ENCODE data around the gene RCC2.
"Not testable (repeated sequence)": the region's sequence is repeated elsewhere in the genome, so short reads cannot be mapped to it uniquely, and the experiment has no call there.

RCC2 gene

DNA sequence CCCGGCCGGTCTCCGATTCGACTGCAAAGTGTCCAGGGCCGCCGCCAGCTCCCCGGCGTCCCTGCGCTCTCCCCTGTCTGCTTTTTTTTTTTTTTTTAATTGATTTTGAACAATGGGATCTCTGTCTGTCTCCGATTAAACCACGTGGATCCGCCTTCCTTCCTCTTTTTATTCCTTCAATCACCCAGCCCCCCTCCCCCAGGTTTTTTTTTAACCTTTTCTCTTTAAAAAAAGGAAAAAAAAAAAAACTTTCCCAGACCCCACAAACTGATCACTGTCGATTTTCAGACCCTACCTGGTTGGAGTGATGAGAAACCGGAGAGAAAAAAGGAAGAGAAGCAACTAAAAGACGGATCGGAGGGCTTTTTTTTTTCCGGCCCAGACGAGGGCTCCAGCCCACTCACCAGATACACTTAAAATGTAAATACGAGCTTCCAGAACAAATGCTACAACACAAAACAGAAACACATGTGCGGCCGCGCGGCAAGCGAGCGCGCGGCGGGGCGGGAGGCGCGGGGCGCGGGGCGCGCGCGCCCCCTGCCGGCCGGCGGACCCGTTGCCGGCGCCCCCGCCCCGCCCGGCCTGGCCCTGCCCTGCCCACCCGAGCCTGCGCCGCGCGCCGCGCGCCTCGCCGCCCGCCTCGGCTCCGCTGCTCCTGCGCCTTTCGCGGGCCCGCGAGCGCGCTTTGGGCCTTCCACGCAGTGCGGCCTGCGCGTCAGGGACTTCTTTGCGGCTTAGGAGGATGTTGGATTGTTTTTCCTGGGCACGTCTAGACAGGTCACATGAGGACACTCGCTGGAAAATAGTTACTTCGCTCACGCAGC lies at the start of gene RCC2:
TSS of gene RCC2 (minus strand) at position 428 of the 824 bp plus-strand sequence. CDS start 1,163 bp downstream, outside the sequence.
- in situ Hi-C loops (cut with HindIII; ENCODE audit: low sequenced_read_pairs): no loop called here

DNA sequence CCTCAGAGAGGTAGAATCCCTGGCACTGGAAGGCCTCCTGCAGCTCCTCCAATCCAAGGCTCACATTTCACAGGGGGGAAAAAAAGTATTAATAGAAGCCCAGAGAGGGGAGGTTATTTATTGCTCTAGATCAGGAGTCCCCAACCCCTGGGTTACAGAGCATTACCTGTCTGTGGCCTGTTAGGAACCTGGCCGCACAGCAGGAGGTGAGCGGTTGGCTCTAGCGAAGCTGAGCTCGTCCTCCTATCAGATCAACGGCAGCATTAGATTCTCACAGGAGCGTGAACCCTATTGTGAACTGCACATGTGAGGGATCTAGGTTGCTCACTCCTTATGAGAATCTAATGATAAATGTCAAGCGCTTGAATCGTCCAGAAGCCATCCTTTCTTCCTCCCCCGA lies 46.8 kb upstream of the RCC2 start:
- in situ Hi-C loops (cut with HindIII; ENCODE audit: low sequenced_read_pairs): no loop called here

DNA sequence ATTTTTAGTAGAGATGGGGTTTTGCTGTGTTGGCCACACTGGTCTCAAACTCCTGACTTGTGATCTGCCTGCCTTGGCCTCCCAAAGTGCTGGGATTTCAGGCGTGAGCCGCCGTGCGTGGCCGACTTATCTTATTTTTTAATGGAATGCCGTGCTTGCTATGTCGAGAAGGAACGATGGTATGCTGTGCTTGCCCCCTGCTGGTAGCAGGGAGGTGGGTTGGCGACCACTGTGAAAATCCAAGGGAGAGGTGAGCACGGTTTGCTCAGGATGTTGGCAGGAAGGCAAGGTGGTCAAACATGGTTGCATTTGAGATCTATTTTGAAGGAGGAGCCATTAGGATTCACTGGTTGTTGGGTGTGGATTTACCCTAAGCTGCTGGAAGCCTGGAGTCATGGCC lies 45.8 kb upstream of the RCC2 start:
- in situ Hi-C loops (cut with HindIII; ENCODE audit: low sequenced_read_pairs): no loop called here

DNA sequence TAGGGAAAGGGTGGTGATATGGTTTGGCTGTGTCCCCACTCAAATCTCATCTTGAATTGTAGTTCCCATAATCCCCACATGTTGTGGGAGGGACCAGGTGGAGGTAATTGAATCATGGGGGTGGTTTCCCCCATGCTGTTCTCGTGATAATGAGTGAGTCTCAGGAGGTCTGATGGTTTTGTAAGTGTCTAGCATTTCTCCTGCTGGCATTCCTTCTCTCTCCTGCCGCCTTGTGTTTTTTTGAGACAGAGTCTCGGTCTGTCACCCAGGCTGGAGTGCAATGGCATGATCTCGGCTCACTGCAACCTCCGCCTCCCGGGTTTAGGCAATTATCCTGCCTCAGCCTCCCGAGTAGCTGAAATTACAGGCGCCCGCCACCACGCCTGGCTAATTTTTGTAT lies 42.5 kb upstream of the RCC2 start:
- in situ Hi-C loops (cut with HindIII; ENCODE audit: low sequenced_read_pairs): not testable (repeated sequence)

DNA sequence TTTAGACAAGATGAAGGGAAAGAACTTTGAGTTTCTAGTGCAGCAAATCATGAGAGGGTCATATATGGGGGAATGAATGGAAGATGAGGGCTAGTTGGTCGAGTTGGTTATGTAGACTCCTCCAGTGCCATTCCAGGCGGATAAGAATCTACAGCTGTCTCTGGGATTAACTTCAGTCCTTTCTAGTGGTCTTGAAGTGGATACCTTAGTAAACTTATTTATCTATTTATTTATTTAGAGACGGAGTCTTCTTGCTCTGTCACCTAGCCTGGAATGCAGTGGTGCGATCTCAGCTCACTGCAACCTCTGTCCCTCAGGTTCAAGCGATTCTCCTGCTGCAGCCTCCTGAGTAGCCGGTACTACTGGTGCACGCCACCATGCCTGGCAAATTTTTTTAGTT lies 41.4 kb upstream of the RCC2 start:
- in situ Hi-C loops (cut with HindIII; ENCODE audit: low sequenced_read_pairs): no loop called here

GRCh38 chr1:17475752-17476151 lies 36.3 kb upstream of the RCC2 start:
- in situ Hi-C loops (cut with HindIII; ENCODE audit: low sequenced_read_pairs): no loop called here

- in situ Hi-C loops (cut with HindIII; ENCODE audit: low sequenced_read_pairs): not testable (repeated sequence)
Observed at GRCh38 chr1:17474836-17475555, 35.5 kb upstream of the RCC2 start.

GRCh38 chr1:17472814-17473213 lies 33.3 kb upstream of the RCC2 start:
- in situ Hi-C loops (cut with HindIII; ENCODE audit: low sequenced_read_pairs): no loop called here

DNA sequence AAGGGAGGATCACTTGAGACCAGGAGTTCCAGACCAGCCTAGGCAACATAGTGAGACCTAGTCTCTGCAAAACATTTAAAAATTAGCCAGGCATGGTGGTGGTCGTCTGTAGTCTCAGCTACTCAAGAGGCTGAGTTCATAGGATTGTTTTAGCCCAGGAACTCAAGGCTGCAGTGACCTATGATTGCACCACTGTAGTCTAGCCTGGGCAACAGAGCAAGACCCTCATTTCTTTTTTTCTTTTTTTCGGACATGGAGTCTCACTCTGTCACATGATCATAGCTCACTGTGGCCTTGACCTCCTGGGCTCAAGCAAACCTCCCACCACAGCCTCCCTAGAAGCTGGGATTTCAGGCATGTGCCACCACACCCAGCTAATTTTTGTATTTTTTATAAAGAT lies 31.9 kb upstream of the RCC2 start:
- in situ Hi-C loops (cut with HindIII; ENCODE audit: low sequenced_read_pairs): no loop called here

- in situ Hi-C loops (cut with HindIII; ENCODE audit: low sequenced_read_pairs): no loop called here
Observed at GRCh38 chr1:17470021-17470799, 30.7 kb upstream of the RCC2 start.

- in situ Hi-C loops (cut with HindIII; ENCODE audit: low sequenced_read_pairs): not testable (repeated sequence)
Observed at GRCh38 chr1:17468357-17469265, 29.1 kb upstream of the RCC2 start.

DNA sequence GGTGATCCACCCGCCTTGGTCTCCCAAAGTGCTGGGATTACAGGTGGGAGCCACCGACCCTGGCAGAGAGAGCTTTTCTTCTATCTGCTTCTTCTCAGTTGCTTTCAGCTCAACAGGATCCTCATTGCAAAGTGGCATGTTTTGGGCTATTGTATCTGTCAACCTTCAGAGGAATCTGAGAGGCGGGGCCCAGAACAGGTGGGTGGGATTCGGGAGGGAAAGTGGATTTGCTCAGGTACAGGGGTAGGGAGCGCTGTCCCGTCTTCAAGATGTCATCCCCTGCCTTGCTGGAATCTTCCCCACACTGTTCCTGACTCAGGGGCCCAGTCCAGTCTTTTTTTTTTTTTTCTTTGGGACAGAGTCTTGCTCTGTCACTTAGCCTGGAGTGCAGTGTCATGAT lies 26.9 kb upstream of the RCC2 start:
- in situ Hi-C loops (cut with HindIII; ENCODE audit: low sequenced_read_pairs): no loop called here

GRCh38 chr1:17465228-17465627 lies 25.8 kb upstream of the RCC2 start:
- in situ Hi-C loops (cut with HindIII; ENCODE audit: low sequenced_read_pairs): no loop called here

GRCh38 chr1:17463991-17464390 lies 24.5 kb upstream of the RCC2 start:
- in situ Hi-C loops (cut with HindIII; ENCODE audit: low sequenced_read_pairs): no loop called here

DNA sequence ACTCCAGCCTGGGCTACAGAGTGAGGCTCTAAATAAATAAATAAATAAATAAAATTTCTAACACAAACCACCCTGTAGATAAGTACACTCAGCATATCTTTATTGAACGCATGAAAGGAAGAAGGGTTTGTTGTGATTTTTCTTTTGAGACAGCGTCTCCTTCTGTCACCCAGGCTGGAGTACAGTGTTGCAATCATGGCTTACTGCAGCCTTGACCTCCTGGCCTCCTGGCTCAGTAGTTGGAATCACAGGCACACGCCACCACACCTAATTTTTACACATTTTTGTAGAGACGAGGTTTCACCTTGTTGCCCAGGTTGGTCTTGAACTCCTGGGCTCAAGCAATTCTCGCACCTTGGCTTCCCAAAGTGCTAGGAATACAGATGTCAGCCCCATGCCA lies 23.2 kb upstream of the RCC2 start:
- in situ Hi-C loops (cut with HindIII; ENCODE audit: low sequenced_read_pairs): no loop called here

DNA sequence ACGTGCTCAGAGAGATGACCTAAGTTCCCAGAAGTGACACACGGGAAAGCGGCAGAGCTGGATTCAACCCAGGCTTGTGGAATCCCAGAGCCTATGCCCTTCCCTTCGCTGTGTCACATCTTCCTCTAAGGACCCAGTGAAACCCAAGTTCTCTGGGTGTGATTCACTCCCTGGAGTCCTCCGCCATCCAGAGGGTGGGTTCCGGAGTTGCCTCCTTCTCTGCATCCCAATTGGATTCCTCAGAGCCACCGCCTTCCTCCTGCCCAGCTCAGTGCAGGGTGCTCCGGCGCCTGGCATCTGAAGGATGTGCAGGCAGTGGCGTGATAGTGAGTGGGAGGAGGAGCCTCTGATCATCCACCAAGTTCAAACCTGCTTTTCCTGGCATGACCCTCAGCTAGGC lies 20.7 kb upstream of the RCC2 start:
- in situ Hi-C loops (cut with HindIII; ENCODE audit: low sequenced_read_pairs): no loop called here

DNA sequence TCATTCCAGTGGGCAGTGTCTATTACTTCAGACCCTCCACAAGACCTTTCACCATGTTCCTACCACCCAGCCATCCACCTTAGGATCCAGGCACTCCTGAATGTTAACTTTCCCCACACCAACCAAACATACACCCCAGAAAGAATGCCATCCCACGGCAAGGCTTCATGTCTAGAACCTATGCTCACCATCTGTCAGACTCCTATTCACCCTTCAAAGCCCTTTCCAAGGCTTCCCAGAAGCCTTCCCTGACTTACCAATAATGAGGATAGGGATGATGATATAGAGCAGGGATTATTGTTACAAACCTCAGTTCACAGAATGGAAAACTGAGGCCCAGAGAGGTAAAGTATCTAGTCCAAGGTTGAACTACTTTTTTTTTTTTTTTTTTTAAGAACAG lies 19.3 kb upstream of the RCC2 start:
- in situ Hi-C loops (cut with HindIII; ENCODE audit: low sequenced_read_pairs): no loop called here

DNA sequence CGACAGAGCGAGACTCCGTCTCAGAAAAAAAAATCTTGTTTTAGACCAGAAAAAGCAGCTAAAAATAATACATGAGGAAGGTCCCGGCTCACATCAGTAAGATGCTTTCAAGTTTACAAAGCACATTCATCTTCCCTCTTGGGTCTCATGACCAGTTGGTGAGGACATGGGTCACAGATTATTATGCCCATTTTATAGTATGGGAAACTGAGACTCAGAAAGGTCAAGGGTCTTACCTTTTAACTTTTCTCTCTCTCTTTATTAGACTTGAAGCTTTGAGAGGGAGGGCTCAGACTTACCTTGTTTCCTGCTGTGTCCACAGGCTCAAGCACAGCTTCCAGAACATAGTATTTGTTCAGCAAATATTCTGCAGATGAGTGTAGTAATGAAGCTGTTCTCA lies 13.2 kb upstream of the RCC2 start:
- in situ Hi-C loops (cut with HindIII; ENCODE audit: low sequenced_read_pairs): no loop called here

GRCh38 chr1:17452203-17452602 lies 12.7 kb upstream of the RCC2 start:
- in situ Hi-C loops (cut with HindIII; ENCODE audit: low sequenced_read_pairs): not testable (repeated sequence)

DNA sequence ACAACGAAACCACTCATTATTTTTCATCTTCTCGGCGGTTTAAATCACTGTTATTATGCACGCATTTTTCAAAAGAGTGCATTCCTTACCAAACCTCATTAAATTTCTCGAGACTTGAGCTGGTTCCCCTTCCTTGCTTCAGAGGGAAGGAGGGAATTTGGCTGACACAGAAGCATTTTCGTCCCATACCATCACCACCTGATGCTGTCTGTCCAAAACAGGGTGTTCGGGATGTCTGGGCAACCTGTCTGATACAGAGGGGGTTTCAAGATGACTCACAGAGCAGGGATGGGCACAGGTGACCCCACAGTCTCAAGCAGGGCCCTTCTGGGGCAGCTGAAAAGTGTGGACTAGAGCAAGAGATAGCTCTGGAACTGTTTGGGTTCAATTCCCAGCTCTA lies 12.3 kb upstream of the RCC2 start:
- in situ Hi-C loops (cut with HindIII; ENCODE audit: low sequenced_read_pairs): no loop called here
